IMR-90 (cell line): ENCODE measurements around the gene DPP10. TPM values are rescaled to one million over a fixed set of nuclear protein-coding genes. Genes with fewer than 3 reads are reported as not detected.

Experiments
- ATAC-seq: fragments of 200-7000 bp; cut with Tn5 transposase; 2 replicates; pipeline ENCODE4 v1.9.1; 2020; ENCODE audit warnings: low read depth, mild to moderate bottlenecking, moderate library complexity
- BruUV-seq: library from RNA; stranded (reverse); fragments of 400-500 nt; replicated peaks from 2 replicates; lab custom pipeline; 2021; lab: Mats Ljungman, UMichigan
- CTCF ChIA-PET: fragments of 300-600 bp; formaldehyde crosslinking; extraction: SDS; loops from one replicate; lab custom pipeline; 2021; ENCODE audit warnings: antibody characterized with exemption; lab: Yijun Ruan, JAX
- POLR2A ChIA-PET: fragments of 300-600 bp; sonication (Branson Sonifier 250); formaldehyde crosslinking; loops from one replicate; lab custom pipeline; 2022; ENCODE audit warnings: antibody characterized with exemption; ENCODE audit not compliant: unreplicated experiment; lab: Charles Lee
- DNase-seq: peaks from one replicate; pipeline ENCODE4 v3.0.0; 2013
- H2AFZ ChIP-seq: replicated peaks from 2 replicates; pipeline ENCODE3; 2013; ENCODE audit warnings: low read length, mild to moderate bottlenecking; ENCODE audit not compliant: poor library complexity
- H2AK5ac ChIP-seq: 2 replicates; pipeline ENCODE4 v1.6.1; 2013; ENCODE audit warnings: low read depth, low read length, inconsistent platforms
- H2AK9ac ChIP-seq: replicated peaks from 2 replicates; pipeline ENCODE3; 2013; ENCODE audit warnings: mild to moderate bottlenecking, low read depth, low read length, moderate library complexity; ENCODE audit not compliant: poor library complexity
- H2BK120ac ChIP-seq: 2 replicates; pipeline ENCODE4 v1.6.1; 2013; ENCODE audit warnings: low read depth, low read length, inconsistent platforms
- H2BK15ac ChIP-seq: 3 replicates; pipeline ENCODE4 v1.6.1; 2013; ENCODE audit warnings: low read depth, low read length, inconsistent platforms
- H2BK20ac ChIP-seq: 2 replicates; pipeline ENCODE4 v1.6.1; 2013; ENCODE audit warnings: low read depth, mild to moderate bottlenecking, inconsistent platforms, low read length, moderate library complexity
- H2BK5ac ChIP-seq: 2 replicates; pipeline ENCODE4 v1.6.1; 2013; ENCODE audit warnings: mild to moderate bottlenecking, low read depth, low read length, inconsistent platforms; ENCODE audit not compliant: poor library complexity, severe bottlenecking
- H3K14ac ChIP-seq: replicated peaks from 2 replicates; pipeline ENCODE4 v1.6.1; 2013; ENCODE audit warnings: low read depth, low read length, inconsistent platforms
- H3K18ac ChIP-seq: 2 replicates; pipeline ENCODE4 v1.6.1; 2013; ENCODE audit warnings: low read depth, low read length, control low read depth
- H3K23ac ChIP-seq: 2 replicates; pipeline ENCODE4 v1.6.1; 2013; ENCODE audit warnings: low read depth, low read length, inconsistent platforms
- H3K27ac ChIP-seq: 2 replicates; pipeline ENCODE4 v1.5.1; 2013; ENCODE audit warnings: mild to moderate bottlenecking, control low read depth, low read length; ENCODE audit not compliant: insufficient read depth
- H3K27me3 ChIP-seq: 2 replicates; pipeline ENCODE4 v1.6.1; 2013; ENCODE audit warnings: low read length; ENCODE audit not compliant: control insufficient read depth, insufficient read depth
- H3K36me3 ChIP-seq: 2 replicates; pipeline ENCODE4 v1.6.1; 2013; ENCODE audit warnings: low read length, mixed read lengths; ENCODE audit not compliant: control insufficient read depth, insufficient read depth
- H3K4ac ChIP-seq: 2 replicates; pipeline ENCODE4 v1.6.1; 2013; ENCODE audit warnings: low read depth, low read length, inconsistent platforms
- H3K4me1 ChIP-seq: 2 replicates; pipeline ENCODE4 v1.6.1; 2013; ENCODE audit warnings: low read length, mixed read lengths; ENCODE audit not compliant: control insufficient read depth, insufficient read depth
- H3K4me2 ChIP-seq: 2 replicates; pipeline ENCODE4 v1.6.1; 2013; ENCODE audit warnings: low read depth, mild to moderate bottlenecking, control low read depth, low read length, moderate library complexity
- H3K4me3 ChIP-seq: 2 replicates; pipeline ENCODE4 v1.5.1; 2013; ENCODE audit warnings: low read depth, mild to moderate bottlenecking, control low read depth, low read length, moderate library complexity; ENCODE audit not compliant: insufficient read depth
- H3K56ac ChIP-seq: 2 replicates; pipeline ENCODE4 v1.6.1; 2013; ENCODE audit warnings: low read length, inconsistent platforms; ENCODE audit not compliant: insufficient read depth; ENCODE audit errors: extremely low read depth
- H3K79me1 ChIP-seq, 2 experiments: 2 replicates each; pipeline ENCODE4 v1.6.1; 2013; ENCODE audit warnings: low read length in 2 of 2, inconsistent platforms in 1 of 2, low read depth in 1 of 2
- H3K9ac ChIP-seq: 2 replicates; pipeline ENCODE4 v1.6.1; 2013; ENCODE audit warnings: low read depth, low read length, control low read depth
- H3K9me1 ChIP-seq: 2 replicates; pipeline ENCODE4 v1.6.1; 2013; ENCODE audit warnings: low read length, inconsistent platforms; ENCODE audit not compliant: insufficient read depth
- H3K9me3 ChIP-seq: 2 replicates; pipeline ENCODE4 v1.6.1; 2013; ENCODE audit warnings: low read length; ENCODE audit not compliant: control insufficient read depth, insufficient read depth
- H4K20me1 ChIP-seq: 2 replicates; pipeline ENCODE4 v1.6.1; 2013; ENCODE audit warnings: low read length, inconsistent platforms; ENCODE audit not compliant: insufficient read depth
- H4K5ac ChIP-seq: 2 replicates; pipeline ENCODE4 v1.6.1; 2013; ENCODE audit warnings: mild to moderate bottlenecking, low read depth, low read length, control low read depth
- H4K8ac ChIP-seq, 2 experiments: 2 replicates each; pipeline ENCODE4 v1.6.1; 2013; ENCODE audit warnings: low read depth in 2 of 2, low read length in 2 of 2, control low read depth in 1 of 2, inconsistent platforms in 1 of 2
- H4K91ac ChIP-seq: 2 replicates; pipeline ENCODE4 v1.6.1; 2013; ENCODE audit warnings: low read depth, low read length, inconsistent platforms; ENCODE audit not compliant: insufficient read depth
- BHLHE40 ChIP-seq: fragments of 150-350 bp; IDR thresholded peaks from 2 replicates; pipeline ENCODE4 v1.6.1; 2016; ENCODE audit warnings: mild to moderate bottlenecking, low read depth, low read length
- CTCF ChIP-seq: conservative IDR thresholded peaks from 2 replicates; pipeline ENCODE4 v1.5.1; 2012; ENCODE audit warnings: mild to moderate bottlenecking, low read depth, low read length, improper control_type of control experiment
- NFE2L2 ChIP-seq: fragments of 150-350 bp; IDR thresholded peaks from 2 replicates; pipeline ENCODE4 v1.6.1; 2016; ENCODE audit warnings: low read depth, mild to moderate bottlenecking, low read length
- RAD21 ChIP-seq: IDR thresholded peaks from 2 replicates; pipeline ENCODE4 v1.6.1; 2012; ENCODE audit warnings: low read length, improper control_type of control experiment
- RCOR1 ChIP-seq: IDR thresholded peaks from 2 replicates; pipeline ENCODE4 v1.6.1; 2012; ENCODE audit warnings: mild to moderate bottlenecking, low read length, improper control_type of control experiment; ENCODE audit not compliant: insufficient replicate concordance
- RFX5 ChIP-seq: IDR thresholded peaks from 2 replicates; pipeline ENCODE4 v1.8.0; 2012; ENCODE audit warnings: low read depth, mild to moderate bottlenecking, low read length, moderate library complexity
- SMC3 ChIP-seq: fragments of 150-350 bp; IDR thresholded peaks from 2 replicates; pipeline ENCODE4 v1.6.1; 2016; ENCODE audit warnings: low read depth, mild to moderate bottlenecking, antibody characterized with exemption, low read length, moderate library complexity
- WGBS, 2 experiments: methylation state at CpG; one replicate each; pipeline versions ENCODE4 v1.1.5 to v1.1.7; 2013; ENCODE audit warnings: missing lambda C conversion rate in 2 of 2; ENCODE audit not compliant: insufficient read length in 1 of 2; ENCODE audit errors: extremely low coverage in 2 of 2; 5-methylcytosine and 5-hydroxymethylcytosine counted together
- dilution Hi-C: fragments of 300-500 bp; cut with HindIII; formaldehyde crosslinking; loops from one replicate; pipeline ENCODE4 v1.14.3; 2018; ENCODE audit warnings: low sequenced_read_pairs; ENCODE audit not compliant: unreplicated experiment
- in situ Hi-C: fragments of 300-500 bp; cut with MboI; formaldehyde crosslinking; loops from 3 replicates; pipeline ENCODE4 v1.14.3; 2019; ENCODE audit warnings: low sequenced_read_pairs, inconsistent platforms, mixed read lengths
- intact Hi-C: fragments of 100-400 bp; cut with micrococcal nuclease; formaldehyde crosslinking; loops from 2 replicates; pipeline ENCODE4 v1.10.0; 2022
- polyA plus RNA-seq, 3 experiments: library from polyadenylated mRNA; depleted of rRNA; stranded (reverse); fragments of >200 nt; gene quantifications; 2 replicates each; pipeline ENCODE4 v1.2.3, GENCODE V29; 2012; ENCODE audit warnings: low replicate concordance in 1 of 3
- total RNA-seq: library from RNA; depleted of rRNA; stranded (reverse); fragments of >200 nt; gene quantifications from 2 replicates; pipeline ENCODE4 v1.2.3, GENCODE V29; 2012

Gene DPP10
- total and polyA plus RNA-seq, 2 of the 4 experiments (the other 2 are of a cell fraction), result not detected

GRCh38 chr2:114405247-114406116, 37.0 kb upstream of the DPP10 start:
- H4K20me1 ChIP-seq, result no peaks in the 10 kb centered on the region
- no peak overlapping the region for H4K5ac ChIP-seq
- H4K91ac ChIP-seq, result no peak overlapping the region
- ATAC-seq, result no peak
- H3K56ac ChIP-seq, result no peak overlapping the region
- ChIA-PET POLR2A (no interaction called here), CTCF (no interaction called here)
- H4K8ac ChIP-seq, result no peak overlapping the region
- no peak for TF ChIP-seq NFE2L2
- no peak for TF ChIP-seq CTCF
- no peak for TF ChIP-seq RCOR1
- no peak for TF ChIP-seq SMC3
- TF ChIP-seq BHLHE40, result no peak
- no peak for TF ChIP-seq RAD21
- no peak for TF ChIP-seq RFX5
- H2BK120ac ChIP-seq, result no peak overlapping the region
- dilution Hi-C loops (no loop called here), in situ Hi-C loops (no loop called here), intact Hi-C loops (no loop called here)
- H3K14ac ChIP-seq, result no peak overlapping the region
- H3K4ac ChIP-seq, result no peak overlapping the region
- H3K27ac ChIP-seq, result no peak overlapping the region
- no peak overlapping the region for H2AK5ac ChIP-seq
- WGBS, 2 experiments, result no CpG with 5 or more reads among the region's 10 CpGs
- no peak overlapping the region for H2BK5ac ChIP-seq
- H3K27me3 ChIP-seq, result no peaks in the 10 kb centered on the region
- no peak overlapping the region for H3K18ac ChIP-seq
- DNase-seq, result no peak
- no peak overlapping the region for H3K4me2 ChIP-seq
- no peaks in the 10 kb centered on the region for H3K4me1 ChIP-seq
- no peaks in the 10 kb centered on the region for H3K79me1 ChIP-seq
- no peaks in the 10 kb centered on the region for H3K9me1 ChIP-seq
- H2AFZ ChIP-seq, result no peak overlapping the region
- H3K9me3 ChIP-seq, result peaks cover 6% of the 10 kb centered on the region
- no peak overlapping the region for H2BK15ac ChIP-seq
- no peak overlapping the region for H2AK9ac ChIP-seq
- H3K36me3 ChIP-seq, result no peaks in the 10 kb centered on the region
- H2BK20ac ChIP-seq, result no peak overlapping the region
- BruUV-seq, result no TSS peak
- no peak overlapping the region for H3K4me3 ChIP-seq
- H3K23ac ChIP-seq, result no peak overlapping the region
- H3K9ac ChIP-seq, result no peak overlapping the region
